GM19467 (cell line): ENCODE measurements around the gene CCDC150.
"Not testable (repeated sequence)": the region's sequence is repeated elsewhere in the genome, so short reads cannot be mapped to it uniquely, and the experiment has no call there.

Experiments used
- ATAC-seq: cut with Tn5 transposase; IDR thresholded peaks from one replicate; pipeline ENCODE4 v1.9.1; 2021; ENCODE audit warnings: mild to moderate bottlenecking, moderate library complexity; ENCODE audit not compliant: unreplicated experiment

CCDC150 gene

DNA sequence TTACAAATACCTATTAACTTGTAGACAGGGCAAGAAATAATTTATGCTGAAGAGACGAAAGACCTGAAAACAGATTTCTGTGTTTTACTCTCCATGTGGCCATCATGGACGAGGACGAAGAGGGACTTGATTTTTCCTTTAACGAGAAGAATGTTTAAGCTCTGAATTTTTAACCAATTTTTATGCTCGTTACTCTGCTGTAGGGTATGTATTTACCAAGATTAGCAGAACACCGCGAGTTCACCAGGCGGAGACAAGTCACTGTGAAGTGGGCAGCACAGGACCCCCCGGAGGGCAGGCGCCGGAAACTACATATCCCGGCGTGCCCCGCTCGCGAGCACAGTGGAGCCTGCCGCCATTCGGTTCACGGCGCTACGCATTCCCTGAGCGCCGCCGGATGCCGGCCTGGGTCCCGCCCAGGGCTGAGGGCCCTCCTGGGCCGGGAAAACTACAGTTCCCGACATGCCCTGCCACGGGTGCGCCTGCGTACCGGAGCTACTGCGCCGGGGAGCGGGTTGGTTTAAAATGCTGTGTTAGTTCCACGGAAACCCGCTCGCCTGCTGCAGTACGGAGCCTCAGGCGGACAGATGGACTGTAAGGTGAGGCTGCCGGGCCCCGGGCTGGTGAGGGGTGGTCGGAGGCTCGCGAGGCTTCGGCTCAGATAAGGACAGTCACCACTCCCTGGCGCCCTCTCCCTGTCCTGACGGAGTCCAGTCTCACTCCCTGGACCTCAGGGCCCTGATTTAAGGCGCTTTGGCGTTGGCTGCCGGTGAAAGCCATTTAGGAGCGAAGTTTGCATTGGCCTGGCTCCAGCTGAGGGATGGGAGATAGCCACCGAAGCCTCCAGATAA lies at the start of gene CCDC150:
CCDC150 (plus strand) TSS at position 536 of the 851 bp plus-strand sequence; CDS start at position 588, 52 bp downstream.
- peak; percentile 100 for ATAC-seq

DNA sequence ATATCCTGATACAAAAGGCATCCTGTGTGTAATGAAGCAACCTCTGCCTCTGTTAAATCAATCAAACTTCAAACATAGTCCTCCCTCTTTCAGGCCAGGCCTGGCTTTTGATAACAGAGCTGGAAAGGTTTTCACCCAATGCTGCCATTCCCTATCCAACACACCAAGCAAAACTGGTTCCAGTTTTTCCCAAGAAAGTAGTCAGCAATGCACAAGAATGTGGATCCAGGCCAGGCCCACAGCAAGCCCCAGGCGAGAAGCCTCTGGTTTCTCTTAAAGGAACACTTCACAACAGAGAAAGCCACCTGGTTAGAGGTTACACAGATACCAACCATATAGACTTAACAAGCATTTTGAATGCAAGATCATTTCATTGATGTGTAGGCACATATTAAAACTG lies 49.2 kb upstream of the CCDC150 start:
- ATAC-seq: no peak

DNA sequence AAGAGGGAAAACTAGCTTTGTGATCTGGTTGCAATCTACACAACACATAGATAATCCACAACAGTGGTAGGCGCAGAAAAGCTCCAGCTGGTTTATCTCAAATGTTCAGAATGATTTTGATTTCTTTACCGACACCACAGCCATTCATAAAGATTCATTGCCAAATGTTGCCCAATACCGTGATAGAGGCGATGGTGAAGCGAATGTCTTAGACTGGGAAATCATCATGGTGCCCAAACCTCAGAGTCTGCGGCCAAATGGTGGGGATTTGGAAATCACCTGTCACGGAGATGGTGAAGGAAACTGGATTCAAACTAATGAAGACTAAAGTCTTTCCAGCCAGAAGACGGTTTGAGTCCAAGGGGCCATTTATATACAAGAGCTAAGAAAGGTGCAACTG lies 48.5 kb upstream of the CCDC150 start:
- no peak for ATAC-seq

DNA sequence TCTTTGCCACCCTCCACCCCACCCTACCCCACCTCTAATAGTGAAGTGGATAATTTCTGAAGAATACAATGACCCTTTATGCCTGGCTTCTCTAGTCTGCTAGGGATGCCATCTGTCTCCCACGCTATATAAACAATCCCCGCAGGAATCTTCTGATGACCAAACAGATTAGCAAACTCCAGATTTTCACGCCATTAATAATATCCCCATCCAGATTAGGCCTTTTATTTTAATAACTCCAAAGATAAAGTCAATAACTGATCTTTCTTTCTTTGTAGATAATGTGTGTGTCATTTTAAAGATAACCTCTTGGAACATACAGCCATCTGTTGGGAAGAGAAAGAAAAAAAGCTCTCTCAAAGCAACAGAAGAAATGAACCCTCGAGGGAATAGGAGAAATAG lies 47.9 kb upstream of the CCDC150 start:
- ATAC-seq: no peak

DNA sequence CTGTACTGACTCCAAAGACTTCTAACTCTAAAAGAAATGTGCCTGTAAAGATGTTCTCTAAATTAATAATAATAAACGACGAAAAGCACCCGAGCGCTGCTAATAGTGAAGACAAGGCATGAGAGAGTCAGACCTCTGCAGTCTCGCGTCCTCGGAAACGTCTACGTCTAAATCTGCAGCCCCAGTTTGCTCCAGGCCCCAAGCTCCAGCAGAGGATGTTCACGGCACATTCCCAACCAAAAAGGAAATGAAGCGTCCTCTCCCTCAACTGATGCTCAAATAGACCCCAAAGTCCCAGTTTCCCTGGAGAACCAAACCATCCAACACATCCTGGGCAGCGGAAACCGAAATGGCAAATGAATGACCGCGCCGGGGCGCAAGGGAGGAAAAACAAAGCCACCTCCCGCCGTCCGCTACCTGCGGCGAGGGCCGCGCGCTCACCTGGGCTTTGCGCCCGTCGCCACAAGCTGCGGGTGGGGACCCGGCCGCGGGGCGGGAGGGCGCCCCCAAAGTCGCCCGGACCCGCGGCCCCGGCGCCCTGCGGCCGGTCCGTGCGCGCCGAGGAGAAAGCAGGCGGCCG lies 47.1 kb upstream of the CCDC150 start:
- peak; percentile 33 for ATAC-seq

DNA sequence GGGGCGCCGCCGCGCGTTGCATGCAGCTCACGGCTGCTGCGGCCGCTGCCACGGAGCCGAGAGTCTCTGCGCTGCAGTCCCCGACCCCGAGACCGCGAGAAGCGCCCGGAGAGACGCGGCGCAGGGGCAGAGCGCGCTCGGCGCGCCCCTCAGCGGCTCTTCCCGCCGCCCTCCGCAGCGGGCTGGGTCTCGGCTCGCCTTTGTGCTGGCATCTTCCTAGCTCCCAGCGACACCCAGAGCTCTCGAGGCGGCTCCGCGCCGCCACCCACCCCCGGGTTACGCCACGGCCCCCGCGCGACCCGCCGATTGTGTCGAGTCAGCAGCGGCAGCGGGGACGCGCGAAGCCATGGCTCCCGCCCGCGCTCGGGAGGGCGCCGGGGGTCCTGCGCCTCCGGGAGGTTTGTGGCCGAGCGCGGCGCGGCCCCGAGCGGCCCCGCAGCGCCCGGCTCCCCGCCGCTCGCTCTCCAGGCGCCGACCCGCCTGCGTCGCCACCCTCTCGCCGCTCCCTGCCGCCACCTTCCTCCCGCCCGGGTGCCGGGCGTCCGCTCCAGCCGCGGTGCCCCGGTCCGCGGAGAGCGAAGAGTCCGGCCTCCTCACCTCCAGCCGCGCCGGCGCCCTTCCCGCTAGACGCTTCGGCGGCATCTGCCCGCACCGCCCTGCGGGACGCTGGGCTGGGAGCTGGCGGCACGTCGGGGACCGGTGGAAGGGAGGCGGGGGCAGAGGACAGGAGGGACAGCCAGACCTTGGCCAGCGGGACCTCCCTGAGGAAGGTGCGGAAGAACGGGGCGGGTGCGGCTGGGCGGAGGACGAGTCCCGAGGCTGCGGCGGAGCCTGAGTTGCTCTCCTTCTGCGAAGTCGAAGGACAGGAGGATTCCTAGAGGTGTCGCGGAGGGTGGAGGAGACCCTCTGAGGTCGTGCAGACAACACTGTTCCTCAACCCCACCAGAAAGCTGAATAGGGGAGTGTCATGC lies 46.3 kb upstream of the CCDC150 start, which contains the start of gene HECW2:
HECW2 (minus strand) TSS at position 644 of the 971 bp plus-strand sequence.
- ATAC-seq: peak; percentile 45

DNA sequence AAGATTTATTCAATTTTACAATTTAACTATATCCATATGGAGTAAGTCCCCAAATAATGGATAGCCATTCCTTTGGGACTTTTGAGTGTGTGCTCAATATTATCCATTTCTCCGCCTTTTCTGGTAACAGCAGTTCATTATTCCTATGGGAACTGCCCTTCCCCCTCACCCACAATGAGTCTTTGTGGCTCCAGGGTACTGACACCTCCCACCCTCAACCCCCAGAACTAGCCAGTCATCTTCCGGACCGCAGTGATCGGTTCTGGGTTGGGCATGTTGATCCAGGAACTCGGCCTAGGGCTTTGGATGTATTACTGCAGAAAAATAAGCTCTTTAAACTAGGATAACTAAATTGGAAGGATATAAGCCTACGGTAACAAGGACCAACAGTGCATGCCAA lies 45.4 kb upstream of the CCDC150 start:
- ATAC-seq: no peak

DNA sequence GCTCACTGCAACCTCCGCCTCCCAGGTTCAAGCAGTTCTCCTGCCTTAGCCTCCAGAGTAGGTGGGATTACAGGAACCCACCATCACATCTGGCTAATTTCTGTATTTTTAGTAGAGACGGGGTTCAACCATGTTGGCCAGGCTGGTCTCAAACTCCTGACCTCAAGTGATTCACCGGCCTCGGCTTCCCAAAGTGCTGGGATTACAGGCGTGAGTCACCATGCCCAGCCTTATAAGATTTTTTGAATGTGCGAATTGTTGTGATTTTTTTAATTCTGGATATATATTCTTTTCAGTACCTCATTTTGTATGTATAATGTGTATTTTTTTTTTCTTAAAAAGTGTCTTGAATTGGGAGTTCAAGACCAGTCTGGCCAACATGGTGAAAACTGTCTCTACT lies 42.0 kb upstream of the CCDC150 start:
- no peak for ATAC-seq

DNA sequence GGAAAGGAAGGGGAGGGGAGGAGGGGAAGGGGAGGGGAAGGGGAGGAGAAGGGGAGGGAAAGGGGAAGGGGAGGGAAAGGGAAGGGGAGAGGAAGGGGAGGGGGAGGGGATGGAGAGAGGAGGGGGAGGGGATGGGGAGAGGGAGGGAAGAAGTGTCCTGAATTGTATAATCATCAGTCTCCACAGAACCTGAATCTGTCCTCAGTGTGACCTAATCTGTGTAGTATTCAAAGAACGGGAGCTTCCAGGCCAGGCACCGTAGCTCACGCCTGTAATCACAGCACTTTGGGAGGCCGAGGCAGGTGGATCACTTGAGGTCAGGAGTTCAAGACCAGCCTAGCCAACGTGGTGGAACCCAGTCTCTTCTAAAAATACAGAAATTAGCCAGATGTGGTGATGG lies 41.1 kb upstream of the CCDC150 start:
- ATAC-seq: no peak

DNA sequence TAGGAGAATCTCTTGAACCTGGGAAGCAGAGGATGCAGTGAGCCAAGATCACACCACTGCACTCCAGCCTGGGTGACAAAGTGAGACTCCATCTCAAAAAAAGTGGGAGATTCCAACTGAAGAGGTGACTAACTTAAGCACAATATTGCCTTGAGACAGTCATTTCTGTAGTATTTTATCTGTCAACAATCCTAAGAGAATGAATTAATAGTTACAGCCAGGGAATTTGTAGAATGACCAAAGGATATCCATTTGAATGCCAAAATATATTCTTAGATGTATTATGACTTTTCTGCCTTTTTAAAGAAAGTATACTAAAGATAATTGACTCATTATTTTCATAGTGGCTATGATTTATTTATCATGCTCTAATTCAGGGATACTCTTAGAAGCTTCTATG lies 40.7 kb upstream of the CCDC150 start:
- no peak for ATAC-seq

DNA sequence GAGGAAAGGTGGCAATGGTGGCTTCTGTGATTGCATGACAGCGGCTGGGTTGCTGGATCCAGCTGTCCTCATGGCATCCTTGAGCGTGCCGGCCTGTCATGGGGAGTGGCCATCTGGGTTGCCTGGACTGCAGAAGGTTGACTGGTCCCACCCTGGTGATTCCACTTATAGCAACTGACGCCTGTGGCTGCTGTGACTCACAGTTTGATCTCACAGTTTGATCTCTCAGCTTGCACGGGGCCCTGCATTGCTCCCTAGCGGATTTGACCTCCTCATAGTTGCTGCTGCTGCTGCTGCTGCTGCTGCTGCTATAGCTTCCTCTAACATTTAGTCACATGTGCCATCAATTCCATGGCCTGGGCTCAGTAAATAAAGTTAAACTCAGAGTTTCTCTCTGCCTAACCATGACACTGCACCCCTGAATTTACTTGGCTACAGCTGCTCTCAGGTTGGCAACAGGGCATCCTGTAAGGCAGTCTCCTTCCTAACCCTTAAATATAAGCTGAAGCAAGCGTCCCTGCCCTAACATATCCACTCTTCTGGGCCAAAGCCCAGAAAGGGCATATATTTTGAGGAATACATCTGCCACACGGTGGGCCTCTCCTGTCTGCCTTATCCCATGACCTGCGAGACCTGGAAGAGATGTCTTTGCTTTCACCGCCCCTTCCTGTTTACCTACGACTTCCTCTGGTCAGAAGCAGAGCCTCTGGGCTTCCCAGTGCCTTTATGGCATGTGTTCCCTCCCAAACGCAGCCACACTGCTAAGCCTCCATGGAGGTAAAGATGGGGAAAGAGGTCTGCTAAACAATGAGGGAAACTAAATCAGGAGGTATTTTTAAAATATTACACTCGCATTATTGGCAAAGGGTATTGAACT lies 37.8 kb upstream of the CCDC150 start:
- no peak for ATAC-seq

DNA sequence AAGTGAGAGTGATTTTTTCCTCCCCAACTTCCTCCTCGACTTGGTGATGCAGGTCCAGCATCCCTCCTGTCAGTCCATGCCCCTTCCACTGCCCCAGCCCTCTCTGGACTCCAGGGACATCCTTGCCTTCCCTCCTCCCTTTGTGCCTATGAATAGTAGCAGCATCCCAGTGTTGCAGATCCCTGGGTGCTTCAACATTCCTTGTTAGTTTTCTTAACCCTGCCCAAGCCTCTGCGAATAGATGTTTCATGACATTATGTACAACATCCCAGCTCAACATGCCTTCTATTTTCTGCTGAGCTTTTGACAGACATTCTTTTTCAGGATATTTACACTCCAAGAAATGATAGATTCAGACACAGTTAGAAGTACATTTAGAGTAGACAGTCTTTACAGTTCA lies 35.3 kb upstream of the CCDC150 start:
- no peak for ATAC-seq

DNA sequence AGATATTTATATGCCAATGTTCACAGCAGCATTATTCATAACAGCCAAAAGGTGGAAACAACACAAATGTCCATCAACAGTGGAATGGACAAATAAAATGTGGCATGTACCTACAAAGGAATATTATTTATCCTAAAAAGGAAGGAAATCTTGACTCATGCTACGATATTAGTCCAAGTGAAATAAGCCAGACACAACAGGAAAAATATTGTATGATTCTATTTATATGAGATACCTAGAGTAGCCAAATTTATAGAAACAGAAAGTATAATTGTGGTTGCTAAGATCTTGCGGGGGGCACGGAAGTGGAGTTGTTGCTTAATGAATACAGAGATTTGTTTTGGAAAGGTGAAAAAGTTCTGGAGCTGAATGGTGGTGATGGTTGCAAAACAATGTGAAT lies 33.0 kb upstream of the CCDC150 start:
- no peak for ATAC-seq

DNA sequence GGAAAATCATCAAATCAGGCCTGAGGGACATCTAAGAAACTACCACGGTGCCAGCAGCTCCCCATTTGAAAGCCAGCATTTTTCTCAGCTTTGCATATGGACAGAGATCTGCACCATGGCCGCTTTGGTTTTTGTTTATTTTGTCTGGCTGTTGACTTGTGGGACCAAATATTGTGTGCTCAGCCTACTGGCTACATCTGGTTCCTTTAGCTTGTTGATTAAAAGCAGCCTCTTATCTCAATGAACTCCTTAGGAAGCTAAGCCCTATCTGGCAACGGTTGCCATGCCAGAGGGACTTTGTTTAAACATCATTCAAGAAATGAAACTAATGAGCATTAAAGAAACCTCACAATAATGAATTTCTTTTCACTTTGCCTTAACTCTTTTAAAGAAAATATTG lies 32.4 kb upstream of the CCDC150 start:
- no peak for ATAC-seq

DNA sequence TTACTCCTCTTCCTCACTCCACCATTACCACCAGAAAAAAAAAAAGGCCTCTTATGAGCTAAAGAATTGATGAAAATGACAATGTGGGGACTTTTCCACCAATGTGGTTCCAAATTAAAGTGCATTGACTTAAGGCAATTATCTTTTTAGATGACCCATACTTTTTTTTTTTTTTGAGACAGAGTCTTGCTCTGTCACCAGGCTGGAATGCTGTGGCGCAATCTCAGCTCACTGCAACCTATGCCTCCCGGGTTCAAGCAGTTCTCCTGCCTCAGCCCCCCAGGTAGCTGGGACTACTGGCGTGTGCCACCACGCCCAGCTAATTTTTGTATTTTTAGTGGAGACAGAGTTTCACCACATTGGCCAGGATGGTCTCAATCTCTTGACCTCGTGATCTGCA lies 31.6 kb upstream of the CCDC150 start:
- ATAC-seq: not testable (repeated sequence)

DNA sequence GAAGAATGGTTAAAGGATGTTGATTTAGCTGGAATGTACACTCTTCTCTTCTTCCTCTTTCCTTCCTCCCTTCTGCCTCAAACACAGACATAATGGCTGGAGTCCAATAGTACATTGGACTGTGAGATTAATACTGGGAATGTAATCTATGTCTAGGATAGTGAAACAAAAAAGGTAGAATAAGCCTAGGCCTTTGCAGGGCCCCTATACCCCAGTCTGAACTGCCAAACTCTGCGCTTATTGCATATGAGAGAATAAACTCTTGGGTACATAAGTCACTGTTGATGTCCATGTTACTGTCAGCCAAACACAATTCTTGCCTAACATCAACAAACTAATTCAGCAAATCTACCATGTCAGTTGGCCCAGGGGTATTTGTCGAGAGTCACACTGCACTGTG lies 29.7 kb upstream of the CCDC150 start:
- ATAC-seq: no peak

DNA sequence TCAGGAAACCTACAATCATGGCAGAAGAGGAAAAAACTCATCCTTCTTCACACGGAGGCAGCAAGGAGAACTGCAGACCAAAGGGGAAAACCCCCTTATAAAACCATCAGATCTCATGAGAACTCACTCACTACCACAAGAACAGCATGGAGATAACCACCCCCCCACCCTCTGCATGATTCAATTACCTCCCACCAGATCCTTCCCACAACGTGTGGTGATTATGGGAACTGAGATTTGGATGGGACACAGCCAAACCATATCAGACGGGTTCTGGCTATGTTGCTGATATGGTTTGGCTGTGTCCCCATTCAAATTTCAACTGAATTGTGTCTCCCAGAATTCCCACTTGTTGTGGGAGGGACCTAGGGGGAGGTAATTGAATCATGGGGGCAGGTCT lies 28.7 kb upstream of the CCDC150 start:
- no peak for ATAC-seq

DNA sequence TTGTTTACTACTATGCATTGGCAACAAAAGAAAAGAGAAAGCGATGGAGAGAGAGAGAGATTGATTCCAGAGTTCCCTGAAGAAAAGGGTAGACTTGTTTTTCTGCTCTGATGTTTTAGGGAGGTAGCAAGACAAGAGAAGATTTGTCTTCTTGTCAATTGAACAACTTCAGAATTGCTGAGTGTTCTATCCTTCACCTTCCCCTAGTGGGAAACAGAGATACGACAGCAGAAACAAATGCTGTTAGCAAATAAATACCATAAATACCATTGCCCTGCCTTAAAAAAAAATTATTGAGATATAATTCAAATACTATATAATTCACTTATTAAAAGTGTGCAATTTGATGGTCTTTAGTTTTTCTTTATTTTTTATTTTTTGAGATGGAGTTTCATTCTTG lies 26.2 kb upstream of the CCDC150 start:
- no peak for ATAC-seq

DNA sequence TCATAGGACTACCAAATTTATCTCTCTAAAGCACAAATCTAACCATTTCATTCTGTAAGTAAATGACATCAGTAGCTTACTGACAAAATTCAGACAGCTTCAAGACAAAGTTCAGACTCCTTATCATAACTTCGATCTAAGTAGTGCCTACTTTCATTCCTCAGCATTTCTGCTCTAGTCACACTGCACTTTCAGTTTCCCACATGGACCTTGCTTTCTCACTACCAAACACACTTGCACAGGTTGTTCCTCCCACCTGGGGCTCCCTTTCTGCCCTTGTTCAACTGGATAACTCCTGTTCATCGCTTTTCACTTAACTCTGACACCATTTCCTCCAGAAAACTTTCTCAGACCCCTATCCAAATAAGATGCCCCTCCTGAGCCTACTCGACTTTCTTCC lies 22.1 kb upstream of the CCDC150 start:
- ATAC-seq: no peak

DNA sequence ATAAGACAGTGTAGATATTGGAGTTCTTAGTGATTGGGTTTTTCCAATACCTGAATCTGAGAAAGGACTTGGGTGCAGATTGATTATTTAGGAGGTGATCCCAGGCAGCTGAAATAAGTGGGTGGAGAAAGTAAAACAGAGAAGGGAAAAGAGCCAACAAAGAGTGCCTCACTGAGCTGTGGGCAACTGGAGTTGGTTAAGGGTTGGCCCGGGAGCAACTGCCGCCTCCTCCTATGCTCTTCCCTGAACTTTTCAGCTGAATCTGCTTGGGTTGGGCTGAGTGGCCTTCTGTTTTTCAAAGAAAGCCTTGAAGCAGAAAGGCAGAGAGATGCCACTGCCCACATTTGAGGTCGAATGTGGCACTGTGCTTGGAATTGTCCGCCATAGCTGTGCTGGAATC lies 20.9 kb upstream of the CCDC150 start:
- no peak for ATAC-seq
